Measurements from ENCODE around the gene ESRRG. TPM values are rescaled to one million over a fixed set of nuclear protein-coding genes. Genes with fewer than 3 reads are reported as not detected.

The ESRRG gene
- total RNA-seq, 4 donors from 2014 or later: 1.9 to 6.8 (median 3.2) TPM; not detected in 1

DNA sequence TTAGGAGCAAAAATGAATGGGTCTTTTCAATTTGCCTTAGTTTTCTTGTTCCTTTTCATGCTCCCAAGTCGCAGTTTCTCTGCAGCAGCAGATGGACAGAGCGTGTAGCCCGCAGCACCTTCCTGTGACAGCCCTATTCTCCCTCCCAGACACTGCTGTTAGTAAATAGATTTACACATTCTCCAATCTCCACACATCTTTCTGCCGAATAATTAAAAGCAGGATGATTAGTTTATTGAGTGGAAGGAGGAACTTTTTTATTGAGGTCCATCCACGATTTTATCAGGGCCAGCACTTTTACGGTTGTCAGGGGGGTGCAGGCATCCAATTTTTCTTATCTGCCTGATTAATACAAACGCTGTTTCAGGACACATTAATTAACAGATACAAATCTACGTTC lies 201.8 kb downstream of the ESRRG start:
- no peak for ATAC-seq

DNA sequence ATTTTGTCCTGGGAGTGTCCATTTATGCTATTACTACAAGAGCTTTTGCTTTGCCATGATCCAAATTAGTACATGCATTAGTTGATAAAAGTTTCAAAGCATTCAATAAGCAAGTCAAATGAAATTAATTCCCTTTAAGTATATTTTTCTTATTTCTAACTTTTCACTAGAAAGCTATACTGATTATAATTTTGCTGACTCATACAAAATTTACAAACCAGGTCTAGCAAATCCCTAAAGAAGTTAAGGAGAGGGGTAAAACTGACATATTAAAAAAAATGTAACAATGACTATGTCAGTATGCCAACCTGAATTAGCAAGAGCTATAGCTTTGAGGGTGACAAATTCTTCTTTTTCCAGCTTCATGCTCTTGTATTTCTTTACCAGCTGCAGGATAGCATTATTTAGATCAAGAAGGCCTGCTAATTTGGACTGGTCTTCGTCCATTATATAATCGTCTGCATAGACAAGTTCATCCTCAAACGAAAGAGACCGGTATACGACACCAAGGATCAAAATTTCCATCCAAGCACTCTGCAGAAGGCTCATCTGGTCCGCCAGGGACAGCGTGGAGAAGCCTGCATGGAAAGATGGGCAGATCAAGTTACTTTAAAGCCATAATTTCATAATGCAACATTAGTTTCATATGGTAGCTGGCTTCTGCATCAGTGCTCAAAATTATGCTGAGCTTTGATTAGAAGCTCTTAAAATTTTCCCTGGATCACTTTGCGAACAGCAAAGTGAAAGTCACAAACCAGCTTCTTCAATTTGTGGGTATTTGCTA lies 204.2 kb downstream of the ESRRG start:
- H3K4me3 ChIP-seq: no peak overlapping the region
- H3K27ac ChIP-seq: no peak overlapping the region
- 83 to 87% methylated on average over 8 of the region's 8 CpGs for WGBS, 2 donors (ENCODE audit: low coverage in 1 of 2)
- H3K9me3 ChIP-seq: no peaks in the 10 kb centered on the region
- no peak for TF ChIP-seq EP300 (IDR thresholded peaks at IDR 0.05)
- TF ChIP-seq, protein P1, sequence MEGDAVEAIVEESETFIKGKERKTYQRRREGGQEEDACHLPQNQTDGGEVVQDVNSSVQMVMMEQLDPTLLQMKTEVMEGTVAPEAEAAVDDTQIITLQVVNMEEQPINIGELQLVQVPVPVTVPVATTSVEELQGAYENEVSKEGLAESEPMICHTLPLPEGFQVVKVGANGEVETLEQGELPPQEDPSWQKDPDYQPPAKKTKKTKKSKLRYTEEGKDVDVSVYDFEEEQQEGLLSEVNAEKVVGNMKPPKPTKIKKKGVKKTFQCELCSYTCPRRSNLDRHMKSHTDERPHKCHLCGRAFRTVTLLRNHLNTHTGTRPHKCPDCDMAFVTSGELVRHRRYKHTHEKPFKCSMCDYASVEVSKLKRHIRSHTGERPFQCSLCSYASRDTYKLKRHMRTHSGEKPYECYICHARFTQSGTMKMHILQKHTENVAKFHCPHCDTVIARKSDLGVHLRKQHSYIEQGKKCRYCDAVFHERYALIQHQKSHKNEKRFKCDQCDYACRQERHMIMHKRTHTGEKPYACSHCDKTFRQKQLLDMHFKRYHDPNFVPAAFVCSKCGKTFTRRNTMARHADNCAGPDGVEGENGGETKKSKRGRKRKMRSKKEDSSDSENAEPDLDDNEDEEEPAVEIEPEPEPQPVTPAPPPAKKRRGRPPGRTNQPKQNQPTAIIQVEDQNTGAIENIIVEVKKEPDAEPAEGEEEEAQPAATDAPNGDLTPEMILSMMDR (IDR thresholded peaks at IDR 0.05): no peak
- TF ChIP-seq POLR2AphosphoS5 (IDR thresholded peaks at IDR 0.05): no peak
- TF ChIP-seq POLR2A (IDR thresholded peaks at IDR 0.05): no peak
- no peaks in the 10 kb centered on the region for H3K36me3 ChIP-seq
- ATAC-seq: no peak
- H3K27me3 ChIP-seq: no peaks in the 10 kb centered on the region
- peaks cover 0 to 10% (median 0%) of the 10 kb centered on the region in 3 donors for H3K4me1 ChIP-seq

More for the DNA sequence above, 201.8 kb downstream of the ESRRG start:
- Histone ChIP-seq H3K4me1 (peaks cover 0 to 10% (median 0%) of the 10 kb centered on the region in 3 donors), H3K4me3 (no peak overlapping the region), H3K27ac (no peak overlapping the region), H3K27me3 (no peaks in the 10 kb centered on the region), H3K36me3 (no peaks in the 10 kb centered on the region), H3K9me3 (no peaks in the 10 kb centered on the region)
- no peak for TF ChIP-seq POLR2A (IDR thresholded peaks at IDR 0.05)
- TF ChIP-seq EP300 (IDR thresholded peaks at IDR 0.05): no peak
- TF ChIP-seq, protein P1 (IDR thresholded peaks at IDR 0.05): no peak
- TF ChIP-seq POLR2AphosphoS5 (IDR thresholded peaks at IDR 0.05): no peak
- 83 to 85% methylated on average over 7 of the region's 8 CpGs for WGBS, 2 donors (ENCODE audit: low coverage in 1 of 2)

DNA sequence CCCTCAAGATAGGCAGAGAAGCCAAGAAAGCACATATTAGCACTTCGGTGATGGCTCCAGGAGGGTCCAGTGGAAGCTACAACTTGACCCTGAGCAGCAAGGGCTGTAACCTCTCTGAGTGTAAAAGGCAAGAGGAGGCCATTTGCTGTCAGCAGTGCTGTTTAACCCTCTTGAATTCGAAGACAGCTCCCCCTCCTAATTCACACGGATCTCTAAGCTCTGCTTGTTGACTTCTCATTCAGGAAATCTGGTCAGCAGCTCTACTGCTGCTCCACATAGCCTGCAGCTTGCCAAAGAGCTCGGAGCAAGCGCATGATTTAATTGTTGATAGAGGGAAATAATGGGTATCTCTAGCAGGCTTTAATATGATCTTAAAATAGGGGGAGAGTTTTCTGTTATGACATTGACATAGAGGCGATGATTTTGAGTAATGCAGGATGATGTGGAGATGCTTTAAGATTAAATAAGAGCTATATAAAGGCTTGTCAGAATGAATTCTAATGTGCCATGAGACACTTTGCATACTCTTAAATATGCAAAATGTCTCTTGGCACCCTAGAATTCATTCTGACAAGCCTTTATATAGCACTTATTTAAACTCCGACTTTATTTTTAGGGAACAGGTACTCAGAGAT lies 220.6 kb downstream of the ESRRG start:
- Histone ChIP-seq H3K9me3 (no peaks in the 10 kb centered on the region), H3K4me3 (no peak overlapping the region), H3K27ac (no peak overlapping the region), H3K4me1 (no peaks in the 10 kb centered on the region), H3K27me3 (no peaks in the 10 kb centered on the region), H3K36me3 (peaks cover 0 to 11% of the 10 kb centered on the region in 2 donors)
- ATAC-seq: no peak
- TF ChIP-seq POLR2AphosphoS5 (IDR thresholded peaks at IDR 0.05): no peak
- TF ChIP-seq EP300 (IDR thresholded peaks at IDR 0.05): no peak
- TF ChIP-seq POLR2A (IDR thresholded peaks at IDR 0.05): no peak
- TF ChIP-seq, protein P1 (IDR thresholded peaks at IDR 0.05): no peak
- WGBS, 2 donors (ENCODE audit: low coverage in 1 of 2): 19 to 72% methylated on average over 2 to 7 of the region's 7 CpGs

DNA sequence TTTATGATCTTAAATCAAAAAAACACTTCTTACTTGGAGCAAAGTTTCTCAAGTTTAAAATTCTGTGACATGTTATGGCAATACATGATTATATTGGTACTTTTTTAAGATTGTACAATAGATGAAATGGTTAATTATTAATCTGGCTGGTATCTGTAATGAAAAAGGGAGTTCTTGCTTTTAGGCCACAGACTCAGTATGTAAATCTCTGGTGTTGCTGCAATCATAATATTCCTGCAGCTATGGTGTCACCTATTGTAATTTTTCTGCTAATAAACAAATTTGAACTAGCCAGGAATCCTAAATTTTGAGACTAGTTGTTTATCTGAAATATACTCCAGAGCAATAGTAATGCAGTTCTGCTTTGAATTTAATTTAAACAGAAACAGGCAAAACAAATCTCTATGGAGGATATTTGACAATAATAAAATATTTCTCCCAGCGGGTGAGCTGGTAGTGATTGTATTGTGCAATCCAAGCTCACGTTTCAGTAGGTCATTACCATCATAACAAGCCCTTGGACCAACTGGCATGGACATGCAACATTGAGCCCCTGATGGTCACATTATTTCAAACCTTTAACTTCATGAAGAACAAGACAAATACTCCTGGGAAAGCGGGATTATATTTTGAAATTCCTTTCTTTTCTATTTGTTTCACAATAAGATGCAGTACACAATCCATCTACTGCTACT lies 222.8 kb downstream of the ESRRG start:
- no peaks in the 10 kb centered on the region for H3K4me1 ChIP-seq
- H3K9me3 ChIP-seq: no peaks in the 10 kb centered on the region
- 74 to 80% methylated on average over 2 to 3 of the region's 3 CpGs for WGBS, 2 donors (ENCODE audit: low coverage in 1 of 2)
- no peaks in the 10 kb centered on the region for H3K36me3 ChIP-seq
- TF ChIP-seq EP300 (IDR thresholded peaks at IDR 0.05) (no peak), POLR2A (IDR thresholded peaks at IDR 0.05) (no peak), POLR2AphosphoS5 (IDR thresholded peaks at IDR 0.05) (no peak)
- TF ChIP-seq, protein P1 (IDR thresholded peaks at IDR 0.05): no peak
- ATAC-seq: no peak
- no peak overlapping the region for H3K4me3 ChIP-seq
- H3K27me3 ChIP-seq: no peaks in the 10 kb centered on the region
- no peak overlapping the region for H3K27ac ChIP-seq
